ENCODE data around the gene AGK.
A peak's percentile ranks its signal among the peaks of the same experiment; 100 is the strongest.

AGK gene

GRCh38 chr7:141665208-141666035 lies 114.2 kb downstream of the AGK start:
- no peak for ATAC-seq
- Mint-ChIP-seq H3K4me3 (no peak overlapping the region), H3K36me3 (peaks cover 56% of the 10 kb centered on the region), H3K9me3 (no peaks in the 10 kb centered on the region), H3K27me3 (no peaks in the 10 kb centered on the region), H3K27ac (peak overlapping the region; percentile 9), H3K4me1 (peaks cover 5% of the 10 kb centered on the region)

GRCh38 chr7:141666071-141666470 lies 114.9 kb downstream of the AGK start:
- Mint-ChIP-seq H3K27ac (peak overlapping the region; percentile 9), H3K4me3 (no peak overlapping the region), H3K36me3 (peaks cover 50% of the 10 kb centered on the region), H3K27me3 (no peaks in the 10 kb centered on the region), H3K9me3 (no peaks in the 10 kb centered on the region), H3K4me1 (no peaks in the 10 kb centered on the region)
- ATAC-seq, result no peak

GRCh38 chr7:141668853-141669252 lies 117.6 kb downstream of the AGK start:
- Mint-ChIP-seq H3K27me3 (no peaks in the 10 kb centered on the region), H3K4me3 (no peak overlapping the region), H3K9me3 (no peaks in the 10 kb centered on the region), H3K36me3 (peaks cover 58% of the 10 kb centered on the region), H3K27ac (no peak overlapping the region), H3K4me1 (no peaks in the 10 kb centered on the region)
- no peak for ATAC-seq

DNA sequence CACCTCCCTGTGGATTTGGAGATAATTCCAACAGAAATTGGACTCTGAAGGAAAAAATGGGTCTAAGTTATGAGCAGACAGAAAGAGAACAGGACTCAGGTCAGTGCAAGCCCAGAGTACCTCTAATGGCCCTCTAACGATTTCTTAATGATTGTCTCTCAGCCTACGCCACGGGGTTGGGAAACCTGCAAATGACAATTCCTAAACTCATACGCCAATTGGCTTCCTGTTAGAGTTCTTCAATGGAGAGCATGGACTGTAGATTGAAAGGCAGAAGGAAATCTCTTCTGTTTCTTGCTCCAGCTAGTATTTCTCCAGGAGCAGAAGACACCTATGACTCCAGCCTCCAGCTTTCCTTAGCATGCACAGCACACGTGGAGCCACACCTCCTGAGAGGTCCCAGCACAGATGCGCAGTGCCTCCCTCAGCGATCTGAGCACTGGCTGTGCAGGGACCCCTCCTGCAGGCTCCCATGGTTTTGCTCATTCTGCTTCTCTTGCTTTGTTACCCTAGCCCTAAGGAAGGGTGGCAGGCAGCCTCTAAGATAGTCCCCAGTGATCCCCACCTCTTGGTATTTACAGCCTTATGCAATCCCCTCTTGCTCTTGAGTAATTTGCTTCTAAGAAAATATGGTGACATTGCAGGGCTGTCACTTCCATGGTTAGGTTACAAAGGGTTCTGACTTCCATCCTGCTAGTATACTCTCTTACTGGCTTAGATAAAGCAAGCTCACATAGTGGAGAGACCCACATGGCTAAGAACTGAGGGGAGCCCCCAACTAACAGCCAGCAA lies 120.7 kb downstream of the AGK start:
- Mint-ChIP-seq H3K27ac (no peak overlapping the region), H3K4me3 (no peak overlapping the region), H3K36me3 (peaks cover 42% of the 10 kb centered on the region), H3K27me3 (no peaks in the 10 kb centered on the region), H3K4me1 (peaks cover 6% of the 10 kb centered on the region), H3K9me3 (no peaks in the 10 kb centered on the region)
- ATAC-seq, result no peak

GRCh38 chr7:141673346-141673745 lies 122.1 kb downstream of the AGK start:
- no peaks in the 10 kb centered on the region for H3K27me3 Mint-ChIP-seq
- H3K4me3 Mint-ChIP-seq, result no peak overlapping the region
- H3K27ac Mint-ChIP-seq, result no peak overlapping the region
- H3K9me3 Mint-ChIP-seq, result no peaks in the 10 kb centered on the region
- peaks cover 42% of the 10 kb centered on the region for H3K36me3 Mint-ChIP-seq
- peaks cover 6% of the 10 kb centered on the region for H3K4me1 Mint-ChIP-seq
- ATAC-seq, result no peak

GRCh38 chr7:141674171-141674671 lies 123.0 kb downstream of the AGK start:
- Mint-ChIP-seq H3K4me3 (no peak overlapping the region), H3K4me1 (peaks cover 6% of the 10 kb centered on the region), H3K9me3 (no peaks in the 10 kb centered on the region), H3K27ac (no peak overlapping the region), H3K36me3 (peaks cover 35% of the 10 kb centered on the region), H3K27me3 (no peaks in the 10 kb centered on the region)
- ATAC-seq, result no peak

DNA sequence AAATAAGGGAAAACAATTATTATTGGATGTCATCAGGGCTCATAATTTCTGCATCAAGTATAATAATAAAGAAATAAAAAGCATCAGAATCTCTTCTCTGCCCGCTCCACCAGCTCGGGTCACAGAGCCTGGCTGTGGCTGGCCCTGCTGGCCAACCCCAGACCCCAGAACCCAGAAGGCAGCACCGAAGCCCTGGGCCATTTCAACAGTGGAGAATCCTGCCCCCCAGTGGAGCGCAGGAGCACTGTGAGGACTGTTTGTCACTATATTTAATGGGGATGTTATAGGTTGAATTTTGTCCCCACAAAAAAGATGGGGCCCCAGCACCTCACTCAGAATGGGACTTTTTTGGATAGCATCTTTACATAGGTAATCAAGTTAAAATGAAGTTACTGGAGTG lies 123.5 kb downstream of the AGK start:
- Mint-ChIP-seq H3K4me3 (no peak overlapping the region), H3K4me1 (peaks cover 6% of the 10 kb centered on the region), H3K9me3 (no peaks in the 10 kb centered on the region), H3K36me3 (peaks cover 35% of the 10 kb centered on the region), H3K27me3 (no peaks in the 10 kb centered on the region), H3K27ac (no peak overlapping the region)
- no peak for ATAC-seq

GRCh38 chr7:141675436-141676215 lies 124.4 kb downstream of the AGK start:
- ATAC-seq, result no peak
- H3K27me3 Mint-ChIP-seq, result no peaks in the 10 kb centered on the region
- H3K27ac Mint-ChIP-seq, result no peak overlapping the region
- no peaks in the 10 kb centered on the region for H3K9me3 Mint-ChIP-seq
- H3K4me3 Mint-ChIP-seq, result no peak overlapping the region
- peaks cover 6% of the 10 kb centered on the region for H3K4me1 Mint-ChIP-seq
- H3K36me3 Mint-ChIP-seq, result peaks cover 39% of the 10 kb centered on the region

DNA sequence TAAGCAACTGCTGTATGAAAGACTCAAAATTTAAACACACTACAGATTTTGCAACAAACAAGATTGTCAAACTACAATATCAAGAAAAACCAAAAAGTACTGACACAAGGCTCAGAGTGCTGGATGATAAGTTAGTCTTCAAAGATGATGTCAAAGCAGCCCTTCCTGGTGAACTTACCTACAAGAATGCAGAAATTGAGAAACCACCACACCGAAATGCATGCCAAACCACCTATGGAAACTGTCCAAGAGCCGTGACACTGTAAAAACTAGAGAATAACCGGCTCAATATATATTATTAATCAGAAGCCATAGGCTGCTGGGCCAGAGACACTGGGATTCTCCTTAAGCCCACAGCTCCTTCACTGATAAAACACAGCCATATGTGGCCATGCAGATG lies 125.4 kb downstream of the AGK start:
- H3K9me3 Mint-ChIP-seq, result no peaks in the 10 kb centered on the region
- no peaks in the 10 kb centered on the region for H3K27me3 Mint-ChIP-seq
- no peak for ATAC-seq
- H3K4me1 Mint-ChIP-seq, result peaks cover 6% of the 10 kb centered on the region
- peaks cover 44% of the 10 kb centered on the region for H3K36me3 Mint-ChIP-seq
- H3K4me3 Mint-ChIP-seq, result no peak overlapping the region
- no peak overlapping the region for H3K27ac Mint-ChIP-seq

DNA sequence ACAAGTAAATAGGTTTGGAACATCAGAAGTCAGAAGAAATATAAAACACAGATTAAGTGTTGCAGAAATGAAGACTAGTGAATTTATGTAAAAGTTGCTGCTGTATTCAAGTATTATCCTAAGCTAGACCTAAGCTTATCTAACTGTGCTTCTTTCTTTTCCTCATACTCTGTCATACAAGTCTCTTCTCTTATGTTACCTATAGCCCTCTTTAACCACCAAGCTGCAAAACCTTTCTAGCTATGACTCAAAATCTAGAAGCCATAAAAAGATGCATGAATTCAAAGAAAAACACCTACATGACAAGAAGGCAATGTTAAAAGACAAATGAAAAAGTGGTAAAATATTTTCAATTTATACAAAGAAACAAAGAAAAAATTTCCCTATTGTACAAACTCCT lies 127.8 kb downstream of the AGK start:
- Mint-ChIP-seq H3K36me3 (peaks cover 43% of the 10 kb centered on the region), H3K4me1 (peaks cover 6% of the 10 kb centered on the region)

GRCh38 chr7:141685285-141686023 lies 134.2 kb downstream of the AGK start:
- Mint-ChIP-seq H3K27me3 (no peaks in the 10 kb centered on the region), H3K36me3 (peaks cover 67% of the 10 kb centered on the region), H3K27ac (no peak overlapping the region)

More for the DNA sequence above, 127.8 kb downstream of the AGK start:
- Mint-ChIP-seq H3K9me3 (no peaks in the 10 kb centered on the region), H3K27ac (no peak overlapping the region), H3K4me3 (no peak overlapping the region), H3K27me3 (no peaks in the 10 kb centered on the region)
- ATAC-seq, result no peak

GRCh38 chr7:141686074-141686473 lies 134.9 kb downstream of the AGK start:
- Mint-ChIP-seq H3K4me1 (peaks cover 10% of the 10 kb centered on the region), H3K27ac (no peak overlapping the region), H3K27me3 (no peaks in the 10 kb centered on the region), H3K9me3 (no peaks in the 10 kb centered on the region), H3K36me3 (peaks cover 61% of the 10 kb centered on the region), H3K4me3 (no peak overlapping the region)
- no peak for ATAC-seq

More at GRCh38 chr7:141685285-141686023, 134.2 kb downstream of the AGK start:
- ATAC-seq, result no peak
- no peak overlapping the region for H3K4me3 Mint-ChIP-seq
- H3K4me1 Mint-ChIP-seq, result peaks cover 10% of the 10 kb centered on the region
- no peaks in the 10 kb centered on the region for H3K9me3 Mint-ChIP-seq

DNA sequence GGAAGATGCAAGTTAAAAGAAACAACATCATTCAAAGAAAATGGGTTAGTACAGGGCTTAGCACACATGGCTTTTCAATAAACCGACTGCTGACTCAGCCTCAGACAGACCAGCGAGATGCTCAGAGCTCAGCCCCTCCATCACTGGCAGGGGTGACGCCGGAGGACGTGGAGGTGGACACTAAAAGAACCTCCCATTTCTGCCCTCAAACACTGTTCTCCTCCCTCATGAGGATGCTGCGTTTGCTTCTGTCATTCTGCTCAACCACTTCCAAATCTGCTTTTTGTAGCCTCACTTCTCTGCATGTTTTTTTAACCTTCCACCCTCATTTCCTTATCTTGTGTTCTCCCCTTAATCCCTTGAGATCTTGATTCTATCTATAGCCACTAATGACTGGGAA lies 135.5 kb downstream of the AGK start:
- Mint-ChIP-seq H3K4me1 (peaks cover 10% of the 10 kb centered on the region), H3K27me3 (no peaks in the 10 kb centered on the region), H3K27ac (no peak overlapping the region), H3K4me3 (no peak overlapping the region), H3K36me3 (peaks cover 57% of the 10 kb centered on the region), H3K9me3 (no peaks in the 10 kb centered on the region)
- no peak for ATAC-seq

DNA sequence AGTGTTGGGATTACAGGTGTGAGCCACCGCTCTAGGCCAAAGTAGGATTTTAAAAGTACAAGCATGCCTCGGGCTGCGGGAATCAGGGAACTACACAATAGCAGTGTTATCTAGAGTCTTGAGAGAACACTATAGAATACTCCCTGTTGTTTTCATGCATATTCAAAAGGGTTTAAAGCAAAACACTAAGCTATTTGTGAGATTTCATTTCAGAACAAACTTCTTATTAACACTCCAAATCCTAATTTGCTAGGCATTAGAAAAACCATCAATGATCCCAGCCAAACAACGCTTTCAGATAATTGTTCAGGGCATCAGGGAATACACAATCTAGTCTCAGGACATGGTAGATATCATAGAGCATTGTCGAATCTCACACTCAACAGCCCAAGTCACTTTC lies 136.8 kb downstream of the AGK start:
- Mint-ChIP-seq H3K4me3 (no peak overlapping the region), H3K9me3 (no peaks in the 10 kb centered on the region), H3K4me1 (peaks cover 14% of the 10 kb centered on the region), H3K27ac (no peak overlapping the region), H3K36me3 (peaks cover 44% of the 10 kb centered on the region), H3K27me3 (no peaks in the 10 kb centered on the region)
- ATAC-seq, result no peak
